OCI-LY7 (cell line): ENCODE data around the gene ARHGEF40. TPM values are rescaled to one million over a fixed set of nuclear protein-coding genes. Genes with fewer than 3 reads are reported as not detected.

Experiments used
- BruUV-seq: library from RNA; stranded (reverse); fragments of 400-500 nt; replicated peaks from 2 replicates; lab custom pipeline; 2021; lab: Mats Ljungman, UMichigan
- CTCF ChIA-PET: fragments of 300-600 bp; sonication (Branson Sonifier 250); formaldehyde crosslinking; loops from one replicate; lab custom pipeline; 2022; ENCODE audit warnings: antibody characterized with exemption; ENCODE audit not compliant: unreplicated experiment; lab: Charles Lee
- POLR2A ChIA-PET: fragments of 300-600 bp; sonication (Branson Sonifier 250); formaldehyde crosslinking; loops from one replicate; lab custom pipeline; 2022; ENCODE audit warnings: antibody characterized with exemption; lab: Charles Lee
- DNase-seq: peaks from one replicate; pipeline ENCODE4 v3.0.0-alpha.2; 2015; ENCODE audit warnings: low spot score
- H2AFZ ChIP-seq: fragments of 200-600 bp; sonication (generic), shearing (Covaris generic); 2 replicates; pipeline ENCODE4 v1.6.1; 2014; ENCODE audit warnings: mild to moderate bottlenecking, antibody characterized with exemption, low read length, moderate library complexity
- H3K27ac ChIP-seq: fragments of 200-600 bp; sonication (generic); 2 replicates; pipeline ENCODE4 v1.5.1; 2014; ENCODE audit warnings: mixed run types, low read depth, mild to moderate bottlenecking, moderate library complexity, low read length, inconsistent platforms; ENCODE audit not compliant: poor library complexity, severe bottlenecking
- H3K36me3 ChIP-seq: fragments of 200-600 bp; sonication (generic); 2 replicates; pipeline ENCODE4 v1.6.1; 2014; ENCODE audit warnings: mild to moderate bottlenecking, antibody characterized with exemption, low read length, moderate library complexity, mixed read lengths; ENCODE audit not compliant: insufficient read depth
- H3K4me1 ChIP-seq: fragments of 200-600 bp; sonication (generic); 2 replicates; pipeline ENCODE4 v1.5.1; 2014; ENCODE audit warnings: mild to moderate bottlenecking, low read length; ENCODE audit not compliant: insufficient read depth, poor library complexity, severe bottlenecking
- H3K4me2 ChIP-seq: fragments of 200-600 bp; sonication (generic); 2 replicates; pipeline ENCODE4 v1.6.1; 2014; ENCODE audit warnings: mild to moderate bottlenecking, low read length
- H3K4me3 ChIP-seq: fragments of 200-600 bp; sonication (generic); 2 replicates; pipeline ENCODE4 v1.5.1; 2014; ENCODE audit warnings: mild to moderate bottlenecking, low read depth, low read length; ENCODE audit not compliant: poor library complexity, severe bottlenecking
- H3K79me2 ChIP-seq: fragments of 200-600 bp; sonication (generic); 2 replicates; pipeline ENCODE4 v1.6.1; 2016; ENCODE audit warnings: low read depth, mild to moderate bottlenecking, low read length, moderate library complexity, mixed read lengths; ENCODE audit not compliant: insufficient read depth
- H3K9me2 ChIP-seq: fragments of 200-600 bp; sonication (generic); 2 replicates; pipeline ENCODE4 v1.6.1; 2016; ENCODE audit warnings: mild to moderate bottlenecking, low read length, mixed read lengths; ENCODE audit not compliant: insufficient read depth
- H3K9me3 ChIP-seq: fragments of 200-600 bp; sonication (generic); 2 replicates; pipeline ENCODE4 v1.6.1; 2014; ENCODE audit warnings: mild to moderate bottlenecking, mixed run types, low read length, mixed read lengths
- H4K20me1 ChIP-seq: fragments of 200-600 bp; sonication (generic); 2 replicates; pipeline ENCODE4 v1.6.1; 2014; ENCODE audit warnings: mild to moderate bottlenecking, antibody characterized with exemption, low read length, moderate library complexity, mixed read lengths; ENCODE audit not compliant: insufficient read depth
- CTCF ChIP-seq: fragments of 200-600 bp; sonication (generic); conservative IDR thresholded peaks from 2 replicates; pipeline ENCODE4 v1.5.1; 2014; ENCODE audit warnings: mild to moderate bottlenecking, antibody characterized with exemption, low read length, moderate library complexity, mixed read lengths
- EZH2phosphoT487 ChIP-seq: fragments of 200-600 bp; sonication (generic); IDR thresholded peaks from 2 replicates; pipeline ENCODE4 v1.6.1; 2018; ENCODE audit warnings: low read depth, borderline replicate concordance, mild to moderate bottlenecking, mixed run types, antibody characterized with exemption, low read length, moderate library complexity, mixed read lengths
- intact Hi-C: fragments of 100-400 bp; cut with micrococcal nuclease; formaldehyde crosslinking; loops from one replicate; pipeline ENCODE4 v1.10.0; 2022; ENCODE audit not compliant: unreplicated experiment
- total RNA-seq, 2 experiments: library from RNA; depleted of rRNA in 1 of 2; stranded (reverse); fragments of >200 nt in 1 of 2; shearing (Covaris generic) in 1 of 2; gene quantifications; 2 replicates each; pipeline ENCODE4 v1.2.3, GENCODE V29; 2014 to 2022

Gene ARHGEF40
- total RNA-seq, 2 experiments from 2014 or later, result 1.3 to 2.0 TPM

GRCh38 chr14:21108791-21109190 is 38.7 kb downstream of the ARHGEF40 start:
- POLR2A ChIA-PET, result interaction anchor here (0.6 to 0.7 kb wide), 3 partner anchors 572 to 743 kb away, joined by 3 to 4 read pairs (median 4); no protein-coding TSS in a partner anchor
- Histone ChIP-seq H4K20me1 (no peaks in the 10 kb centered on the region), H3K9me3 (no peaks in the 10 kb centered on the region), H3K4me1 (peaks cover 23% of the 10 kb centered on the region), H3K36me3 (no peaks in the 10 kb centered on the region), H3K4me3 (no peak overlapping the region), H3K27ac (no peak overlapping the region), H2AFZ (no peak overlapping the region), H3K4me2 (peak overlapping the region; percentile 32; the same call in 1 of the 2 replicates), H3K9me2 (no peaks in the 10 kb centered on the region), H3K79me2 (no peaks in the 10 kb centered on the region)
- BruUV-seq, result no TSS peak
- TF ChIP-seq EZH2phosphoT487, result no peak
- TF ChIP-seq CTCF, result no peak
- intact Hi-C loops, result loop anchor here (10.0 kb wide), 1 partner anchor 424 kb away; the partner anchor contains the start of genes ANG and RNASE4
- no peak for DNase-seq
- CTCF ChIA-PET, result interaction anchor here (1.0 kb wide), 1 partner anchor 94 kb away, joined by 3 read pairs; no protein-coding TSS in a partner anchor

- no peak for DNase-seq
- Histone ChIP-seq H3K4me2 (peak overlapping the region; percentile 32; the same call in 1 of the 2 replicates), H3K4me1 (peaks cover 23% of the 10 kb centered on the region), H4K20me1 (no peaks in the 10 kb centered on the region), H3K4me3 (no peak overlapping the region), H3K27ac (no peak overlapping the region), H3K79me2 (no peaks in the 10 kb centered on the region), H3K9me2 (no peaks in the 10 kb centered on the region), H2AFZ (no peak overlapping the region), H3K9me3 (no peaks in the 10 kb centered on the region), H3K36me3 (no peaks in the 10 kb centered on the region)
- ChIA-PET CTCF (interaction anchor here (0.8 to 1.0 kb wide), 2 partner anchors 95 kb away, joined by 3 read pairs; no protein-coding TSS in a partner anchor), POLR2A (interaction anchor here (0.8 kb wide), 2 partner anchors 14 to 66 kb away, joined by 4 read pairs; no protein-coding TSS in a partner anchor)
- BruUV-seq, result no TSS peak
- TF ChIP-seq EZH2phosphoT487 (no peak), CTCF (no peak)
- intact Hi-C loops, result loop anchor here (10.0 kb wide), 1 partner anchor 425 kb away; the partner anchor contains the start of genes ANG and RNASE4
Measured at GRCh38 chr14:21109377-21110138, 39.5 kb downstream of the ARHGEF40 start.
